Body of pancreas (tissue), 4 donors: ENCODE data around the gene FKBP1B. TPM values are rescaled to one million over a fixed set of nuclear protein-coding genes. Genes with fewer than 3 reads are reported as not detected.

Source experiments
- ATAC-seq: fragments of 150-250 bp; one replicate; pipeline ENCODE4 v1.9.1; 2016
- DNase-seq, 4 donors: peaks; one replicate each; pipeline ENCODE4 v3.0.0-alpha.2; 2019
- H3K27ac ChIP-seq, 4 donors: fragments of 200-600 bp; sonication (generic); 1 replicate in 3 of 4; 2 replicates in 1 of 4; pipeline versions ENCODE4 v1.5.1 to v1.6.1; 2016 to 2019; ENCODE audit warnings: mild to moderate bottlenecking in 1 of 4, mixed read lengths in 1 of 4, moderate library complexity in 1 of 4
- H3K27me3 ChIP-seq, 2 donors: fragments of 200-600 bp; sonication (generic); one replicate each; pipeline ENCODE4 v1.6.0; 2016; ENCODE audit warnings: mild to moderate bottlenecking in 1 of 2
- H3K36me3 ChIP-seq, 2 donors: fragments of 200-600 bp; sonication (generic); replicated peaks in 1 of 2; 2 replicates each; pipeline ENCODE4 v1.5.1; 2016; ENCODE audit warnings: low read depth in 2 of 2; ENCODE audit not compliant: insufficient read depth in 1 of 2
- H3K4me1 ChIP-seq: fragments of 200-600 bp; sonication (generic); one replicate; pipeline ENCODE4 v1.6.0; 2016
- H3K4me3 ChIP-seq, 2 donors: fragments of 200-600 bp; sonication (generic); 1 replicate in 1 of 2; 2 replicates in 1 of 2; pipeline ENCODE4 v1.5.1; 2016 to 2019
- H3K9me3 ChIP-seq, 3 donors: fragments of 200-600 bp; sonication (generic); 1 replicate in 2 of 3; 2 replicates in 1 of 3; pipeline ENCODE4 v1.5.1; 2016
- POLR2A ChIP-seq, 3 donors: fragments of 450-650 bp; IDR thresholded peaks; one replicate each; pipeline ENCODE4 v1.6.1; 2016; ENCODE audit warnings: antibody characterized with exemption in 3 of 3, mild to moderate bottlenecking in 2 of 3
- WGBS, 2 donors: methylation state at CpG; one replicate each; pipeline ENCODE4 v1.1.5; 2017; 5-methylcytosine and 5-hydroxymethylcytosine counted together
- intact Hi-C: fragments of 100-400 bp; cut with DNase I; formaldehyde crosslinking; loops from one replicate; pipeline ENCODE4 v1.15.1; 2023
- total RNA-seq, 2 donors: library from RNA; depleted of rRNA; stranded (reverse); fragments of >200 nt; gene quantifications; one replicate each; pipeline ENCODE4 v1.1.0, GENCODE V29; 2016
- TF ChIP-seq, protein P1 (sequence below), 7 experiments: fragments of 450-650 bp in 4 of 7; fragments of 200-600 bp in 3 of 7; sonication (generic) in 3 of 7; IDR thresholded peaks; one replicate each; pipeline ENCODE4 v1.5.1; 2016 to 2019; ENCODE audit warnings: antibody characterized with exemption in 7 of 7

Gene FKBP1B
- total RNA-seq, 2 donors from 2014 or later, result 10.5 to 12.7 TPM

DNA sequence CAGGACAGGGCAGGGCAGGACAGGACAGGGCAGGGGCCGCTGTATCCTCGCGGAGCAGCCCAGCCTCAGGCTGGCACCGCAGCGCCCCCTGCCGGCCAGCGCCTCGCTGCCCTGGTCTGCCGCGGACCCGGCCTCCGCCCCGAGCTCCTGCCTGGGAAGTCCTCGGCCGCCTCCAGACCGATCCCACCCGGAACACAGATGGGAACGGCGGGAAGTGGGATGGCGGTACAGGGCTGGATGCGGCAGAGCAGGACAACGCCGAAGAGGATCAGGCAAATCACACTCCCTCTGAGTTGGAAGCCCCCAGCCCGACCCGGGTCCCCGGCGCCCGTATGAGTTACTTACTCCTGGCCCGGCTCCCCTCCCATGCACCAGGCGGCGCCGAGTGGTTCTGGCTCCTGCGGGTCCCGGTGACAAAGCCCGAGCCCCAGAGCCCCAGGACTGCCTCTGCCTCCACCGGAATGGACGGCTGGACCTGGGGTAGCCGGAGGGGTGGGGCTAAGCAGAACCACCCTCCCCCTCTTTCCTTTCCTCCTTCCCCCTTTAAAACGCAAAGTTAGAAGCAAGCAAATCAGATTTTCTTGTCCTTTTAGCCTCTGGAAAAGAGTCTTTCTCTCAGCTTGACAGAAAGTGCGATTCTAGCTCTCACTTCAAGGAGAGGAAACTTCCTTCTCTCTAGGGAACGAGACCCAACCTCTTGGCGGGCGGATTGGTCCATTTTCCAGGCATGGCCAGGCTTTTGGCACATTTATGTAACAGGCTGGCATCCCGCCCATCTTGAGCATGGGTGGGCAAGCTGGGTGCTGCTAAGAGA, 35.1 kb downstream of the FKBP1B start, which contains the start of gene TP53I3:
TSS of gene TP53I3 (minus strand) at position 449 of the 814 bp plus-strand sequence. CDS start 508 bp downstream, outside the sequence.
- Histone ChIP-seq H3K27me3 (no peaks in the 10 kb centered on the region), H3K4me1 (peaks cover 23% of the 10 kb centered on the region), H3K9me3 (no peaks in the 10 kb centered on the region), H3K4me3 (peak within 1 kb of the TSS; percentile 28 to 40), H3K36me3 (no peaks in the 10 kb centered on the region), H3K27ac (peak within 1 kb of the TSS; percentile 87 to 95 (median 90))
- 0% methylated on average over 16 to 44 of the region's 44 CpGs for WGBS, 2 donors
- peak; percentile 91 to 94 (median 94) for DNase-seq
- peak; percentile 91 for ATAC-seq
- TF ChIP-seq, protein P1, sequence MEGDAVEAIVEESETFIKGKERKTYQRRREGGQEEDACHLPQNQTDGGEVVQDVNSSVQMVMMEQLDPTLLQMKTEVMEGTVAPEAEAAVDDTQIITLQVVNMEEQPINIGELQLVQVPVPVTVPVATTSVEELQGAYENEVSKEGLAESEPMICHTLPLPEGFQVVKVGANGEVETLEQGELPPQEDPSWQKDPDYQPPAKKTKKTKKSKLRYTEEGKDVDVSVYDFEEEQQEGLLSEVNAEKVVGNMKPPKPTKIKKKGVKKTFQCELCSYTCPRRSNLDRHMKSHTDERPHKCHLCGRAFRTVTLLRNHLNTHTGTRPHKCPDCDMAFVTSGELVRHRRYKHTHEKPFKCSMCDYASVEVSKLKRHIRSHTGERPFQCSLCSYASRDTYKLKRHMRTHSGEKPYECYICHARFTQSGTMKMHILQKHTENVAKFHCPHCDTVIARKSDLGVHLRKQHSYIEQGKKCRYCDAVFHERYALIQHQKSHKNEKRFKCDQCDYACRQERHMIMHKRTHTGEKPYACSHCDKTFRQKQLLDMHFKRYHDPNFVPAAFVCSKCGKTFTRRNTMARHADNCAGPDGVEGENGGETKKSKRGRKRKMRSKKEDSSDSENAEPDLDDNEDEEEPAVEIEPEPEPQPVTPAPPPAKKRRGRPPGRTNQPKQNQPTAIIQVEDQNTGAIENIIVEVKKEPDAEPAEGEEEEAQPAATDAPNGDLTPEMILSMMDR (IDR thresholded peaks at IDR 0.05), result peak; percentile 95 to 99 (median 98)
- TF ChIP-seq POLR2A (IDR thresholded peaks at IDR 0.05), result peak; percentile 84 to 92 (median 84)
- intact Hi-C loops, result no loop called here

DNA sequence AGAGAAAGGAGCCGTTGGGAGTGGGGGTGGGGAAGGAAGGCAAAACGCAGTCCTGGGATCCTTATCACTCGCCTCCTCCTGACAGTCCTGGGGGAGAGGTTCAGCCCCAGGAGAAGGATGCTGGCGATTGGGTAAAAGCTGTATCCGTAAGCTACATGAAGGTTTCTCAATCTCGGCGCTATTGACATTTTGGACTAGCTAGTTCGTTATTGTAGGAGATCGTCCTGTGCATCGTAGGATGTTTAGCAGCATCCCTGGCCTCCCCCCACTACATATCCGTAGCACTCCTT, 35.6 kb downstream of the FKBP1B start:
- no peak for DNase-seq
- H3K27me3 ChIP-seq, result no peaks in the 10 kb centered on the region
- ATAC-seq, result no peak
- peaks cover 23% of the 10 kb centered on the region for H3K4me1 ChIP-seq
- H3K4me3 ChIP-seq, result peak overlapping the region; percentile 28 to 40
- peak overlapping the region; percentile 87 to 95 (median 90) for H3K27ac ChIP-seq
- H3K36me3 ChIP-seq, result no peaks in the 10 kb centered on the region
- TF ChIP-seq POLR2A (IDR thresholded peaks at IDR 0.05), result no peak
- TF ChIP-seq, protein P1 (IDR thresholded peaks at IDR 0.05), result no peak
- no peaks in the 10 kb centered on the region for H3K9me3 ChIP-seq
- intact Hi-C loops, result no loop called here
- WGBS, 2 donors, result 10 to 14% methylated on average over 11 of the region's 11 CpGs

DNA sequence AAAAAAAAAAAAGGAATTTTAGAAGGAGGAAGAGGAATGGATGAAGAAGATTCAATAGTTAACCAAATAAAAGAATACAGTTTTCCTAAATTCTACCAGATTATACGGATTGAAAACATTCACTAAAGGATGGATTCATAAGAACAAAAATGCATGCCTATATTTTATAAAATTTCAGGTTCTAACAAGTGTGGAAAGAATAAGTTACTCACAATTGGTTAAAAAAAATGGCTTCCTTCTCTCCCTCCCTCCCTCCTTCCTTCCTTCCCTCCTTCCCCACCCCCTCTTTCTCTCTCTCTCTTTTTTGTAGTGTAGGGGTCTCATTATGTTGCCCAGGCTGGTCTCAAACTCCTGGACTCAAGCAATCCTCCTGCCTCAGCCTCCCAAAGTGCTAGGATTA, 36.7 kb downstream of the FKBP1B start:
- DNase-seq, result no peak
- Histone ChIP-seq H3K9me3 (no peaks in the 10 kb centered on the region), H3K36me3 (no peaks in the 10 kb centered on the region), H3K4me3 (no peak overlapping the region), H3K4me1 (peaks cover 23% of the 10 kb centered on the region), H3K27me3 (no peaks in the 10 kb centered on the region), H3K27ac (no peak overlapping the region)
- intact Hi-C loops, result no loop called here
- TF ChIP-seq, protein P1 (IDR thresholded peaks at IDR 0.05), result no peak
- no peak for TF ChIP-seq POLR2A (IDR thresholded peaks at IDR 0.05)
- ATAC-seq, result no peak
- WGBS, 2 donors, result 75 to 85% methylated on average over 1 of the region's 1 CpG

DNA sequence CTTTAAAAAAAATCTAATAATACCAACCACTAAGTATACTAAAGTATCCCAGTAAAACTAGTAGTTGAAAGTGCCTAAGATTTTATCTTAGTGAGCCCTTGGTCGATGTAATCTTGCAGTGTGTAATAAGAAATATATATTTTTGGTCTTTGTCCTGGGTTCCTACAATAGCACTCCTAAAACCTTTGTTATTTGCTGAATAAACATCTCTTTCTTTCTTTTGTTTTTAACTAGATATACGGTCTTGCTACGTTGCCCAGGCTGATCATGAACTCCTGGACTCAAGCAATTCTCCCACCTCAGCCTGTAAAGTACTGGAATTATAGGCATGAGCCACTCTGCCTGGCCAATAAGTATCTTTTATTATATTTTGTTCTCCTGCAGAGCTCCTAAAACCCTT, 37.5 kb downstream of the FKBP1B start:
- no peaks in the 10 kb centered on the region for H3K9me3 ChIP-seq
- intact Hi-C loops, result no loop called here
- no peak overlapping the region for H3K4me3 ChIP-seq
- no peaks in the 10 kb centered on the region for H3K27me3 ChIP-seq
- peaks cover 23% of the 10 kb centered on the region for H3K4me1 ChIP-seq
- WGBS, 2 donors, result 66 to 74% methylated on average over 3 of the region's 3 CpGs
- no peak overlapping the region for H3K27ac ChIP-seq
- TF ChIP-seq, protein P1 (IDR thresholded peaks at IDR 0.05), result no peak
- no peak for TF ChIP-seq POLR2A (IDR thresholded peaks at IDR 0.05)
- no peak for DNase-seq
- no peaks in the 10 kb centered on the region for H3K36me3 ChIP-seq
- ATAC-seq, result no peak
